ENCODE data around the gene MASP2. TPM values are rescaled to one million over a fixed set of nuclear protein-coding genes. Genes with fewer than 3 reads are reported as not detected.

MASP2 gene
- total and polyA plus RNA-seq, 2 of the 8 experiments (the other 6 are each of a cell fraction or from before 2014, with no cell fraction given): 0.54 to 1.2 TPM

DNA sequence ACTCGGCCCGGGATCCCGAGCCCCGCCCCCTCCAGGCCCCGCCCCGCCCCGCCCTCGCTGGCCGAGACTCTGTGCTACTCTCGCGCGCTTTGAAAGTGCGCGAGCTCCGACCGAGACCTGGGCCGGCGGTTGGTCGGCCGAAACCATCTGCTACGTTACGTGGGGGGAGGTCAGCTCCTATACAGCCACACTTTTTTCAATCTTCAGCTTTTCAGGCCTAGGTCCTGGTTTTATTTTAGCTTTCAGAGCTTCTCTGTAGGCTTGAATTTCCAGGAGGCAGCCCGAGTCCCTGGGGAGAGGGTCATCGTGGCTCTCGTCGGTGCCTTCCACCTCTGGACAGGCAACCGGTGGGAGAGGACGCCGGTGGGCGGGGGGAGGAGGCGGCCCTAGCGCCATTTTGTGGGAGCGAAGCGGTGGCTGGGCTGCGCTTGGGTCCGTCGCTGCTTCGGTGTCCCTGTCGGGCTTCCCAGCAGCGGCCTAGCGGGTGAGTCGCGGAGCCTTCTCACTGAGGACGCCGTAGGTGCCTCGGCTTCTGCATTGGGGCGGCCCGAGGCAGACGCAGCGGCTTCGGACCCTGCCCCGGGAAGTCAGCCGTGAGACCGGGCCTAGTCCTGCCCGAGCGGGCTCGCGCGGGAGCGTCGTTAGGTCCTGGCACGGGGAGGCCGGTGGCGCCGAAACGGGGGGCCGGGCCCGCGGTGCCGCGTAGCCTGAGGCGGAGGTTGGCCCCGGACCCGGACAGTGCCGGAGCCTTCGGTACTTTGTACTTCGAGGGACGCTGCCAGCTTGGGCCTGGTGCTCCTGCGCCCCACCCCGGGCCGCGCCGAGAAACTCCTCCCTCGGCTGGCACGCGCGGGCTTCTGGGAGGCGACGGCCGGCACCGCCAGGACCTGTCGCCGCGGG is 34.5 kb downstream of the MASP2 start, which contains the start of gene TARDBP (continued):
- TF ChIP-seq CHD1 (IDR thresholded peaks at IDR 0.05; ENCODE audit: low read depth, low read length) (peak; percentile 99), RNF2 (IDR thresholded peaks at IDR 0.05; ENCODE audit: borderline replicate concordance, low read depth, low read length, missing control alignments, poor library complexity, severe bottlenecking) (no peak), POLR2A (IDR thresholded peaks at IDR 0.05; ENCODE audit: control extremely low read depth in 1 of 2, low read depth in 2 of 2, low read length in 2 of 2) (peak; percentile 95 to 96), TBP (IDR thresholded peaks at IDR 0.05; ENCODE audit: low read depth, low read length) (peak; percentile 94), CHD2 (IDR thresholded peaks at IDR 0.05; ENCODE audit: low read length) (peak; percentile 92)
